GM23338 (cell line): ENCODE measurements around the gene POLR2L. TPM values are rescaled to one million over a fixed set of nuclear protein-coding genes. Genes with fewer than 3 reads are reported as not detected.

Experiments
- ATAC-seq: fragments of 200-7000 bp; cut with Tn5 transposase; 3 replicates; pipeline ENCODE4 v1.9.1; 2020
- DNase-seq: peaks from one replicate; pipeline ENCODE4 v3.0.0-alpha.2; 2015; ENCODE audit warnings: low spot score
- H2AFZ ChIP-seq: fragments of 200-600 bp; sonication (generic); 2 replicates; pipeline ENCODE4 v1.8.0; 2016; ENCODE audit warnings: antibody characterized with exemption, mild to moderate bottlenecking, moderate library complexity
- H3F3A ChIP-seq: fragments of 200-600 bp; sonication (generic); replicated peaks from 2 replicates; pipeline ENCODE4 v1.8.0; 2017; ENCODE audit warnings: antibody characterized with exemption, mixed run types, low read depth
- H3K27ac ChIP-seq: fragments of 200-600 bp; sonication (generic); 2 replicates; pipeline ENCODE4 v1.6.1; 2016; ENCODE audit warnings: low read depth
- H3K27me3 ChIP-seq: fragments of 200-600 bp; sonication (generic); 2 replicates; pipeline ENCODE4 v1.8.0; 2016; ENCODE audit warnings: mild to moderate bottlenecking, mixed run types, moderate library complexity; ENCODE audit not compliant: insufficient read depth
- H3K36me3 ChIP-seq: fragments of 200-600 bp; sonication (generic); 2 replicates; pipeline ENCODE4 v1.8.0; 2016; ENCODE audit warnings: mild to moderate bottlenecking; ENCODE audit not compliant: insufficient read depth
- H3K4me1 ChIP-seq: fragments of 200-600 bp; sonication (generic); 2 replicates; pipeline ENCODE4 v1.8.0; 2016; ENCODE audit warnings: mild to moderate bottlenecking, moderate library complexity; ENCODE audit not compliant: insufficient read depth
- H3K4me2 ChIP-seq: fragments of 200-600 bp; sonication (generic); 2 replicates; pipeline ENCODE4 v1.7.1; 2017; ENCODE audit warnings: mixed run types
- H3K4me3 ChIP-seq: fragments of 200-600 bp; sonication (generic); 2 replicates; pipeline ENCODE4 v1.6.1; 2016; ENCODE audit warnings: mixed run types
- H3K79me2 ChIP-seq: fragments of 200-600 bp; sonication (generic); replicated peaks from 2 replicates; pipeline ENCODE4 v1.8.0; 2017; ENCODE audit warnings: mild to moderate bottlenecking; ENCODE audit not compliant: insufficient read depth
- H3K9me2 ChIP-seq: fragments of 200-600 bp; sonication (generic); 2 replicates; pipeline ENCODE4 v1.8.0; 2017; ENCODE audit not compliant: insufficient read depth
- H4K20me1 ChIP-seq: fragments of 200-600 bp; sonication (generic); replicated peaks from 2 replicates; pipeline ENCODE4 v1.8.0; 2017; ENCODE audit warnings: mild to moderate bottlenecking; ENCODE audit not compliant: insufficient read depth
- H3K27ac Mint-ChIP-seq: 2 replicates; pipeline ENCODE4 v1.8.0; 2020; ENCODE audit warnings: inconsistent platforms, mild to moderate bottlenecking, moderate library complexity, mixed read lengths
- H3K27me3 Mint-ChIP-seq: 3 replicates; pipeline ENCODE4 v1.8.0; 2022; ENCODE audit warnings: low read depth, mild to moderate bottlenecking, moderate library complexity, mixed read lengths, inconsistent platforms; ENCODE audit not compliant: insufficient read depth, poor library complexity
- H3K36me3 Mint-ChIP-seq: 3 replicates; pipeline ENCODE4 v1.8.0; 2021; ENCODE audit warnings: low read depth, mild to moderate bottlenecking, inconsistent platforms, moderate library complexity, mixed read lengths
- H3K4me1 Mint-ChIP-seq: 3 replicates; pipeline ENCODE4 v1.8.0; 2020; ENCODE audit warnings: mild to moderate bottlenecking, inconsistent platforms, mixed read lengths
- H3K4me3 Mint-ChIP-seq: 3 replicates; pipeline ENCODE4 v1.8.0; 2021; ENCODE audit warnings: moderate library complexity, mild to moderate bottlenecking, inconsistent platforms, mixed read lengths
- H3K9me3 Mint-ChIP-seq: 3 replicates; pipeline ENCODE4 v1.8.0; 2020; ENCODE audit warnings: moderate library complexity, mild to moderate bottlenecking, inconsistent platforms, mixed read lengths
- CREB1 ChIP-seq: fragments of 250-450 bp; sonication (Bioruptor Pico); IDR thresholded peaks from 2 replicates; pipeline ENCODE4 v1.5.0; 2020; ENCODE audit warnings: low read depth, mild to moderate bottlenecking, moderate library complexity
- EZH2 ChIP-seq: fragments of 200-600 bp; sonication (generic); IDR thresholded peaks from one replicate; pipeline ENCODE4 v1.8.0; 2017; ENCODE audit warnings: antibody characterized with exemption, mild to moderate bottlenecking, low read depth; ENCODE audit not compliant: unreplicated experiment
- JUNB ChIP-seq: IDR thresholded peaks from one replicate; pipeline ENCODE4 v1.6.1; 2016; ENCODE audit warnings: antibody characterized with exemption; ENCODE audit not compliant: unreplicated experiment
- POLR2AphosphoS5 ChIP-seq: IDR thresholded peaks from 2 replicates; pipeline ENCODE4 v1.6.1; 2016; ENCODE audit warnings: antibody characterized with exemption, low read depth
- STAT1 ChIP-seq: IDR thresholded peaks from one replicate; pipeline ENCODE4 v1.6.1; 2016; ENCODE audit warnings: antibody characterized with exemption; ENCODE audit not compliant: unreplicated experiment
- ZNF114 ChIP-seq: fragments of 250-450 bp; sonication (Bioruptor Pico); IDR thresholded peaks from 2 replicates; pipeline ENCODE4 v1.5.0; 2020; ENCODE audit warnings: mild to moderate bottlenecking, moderate library complexity
- ZNF331 ChIP-seq: fragments of 250-450 bp; sonication (Bioruptor Pico); IDR thresholded peaks from 2 replicates; pipeline ENCODE4 v1.5.0; 2020; ENCODE audit warnings: low read depth, mild to moderate bottlenecking, moderate library complexity
- polyA plus RNA-seq: library from polyadenylated mRNA; unstranded; fragments of >200 nt; fragmentation: Nextera tagmentation; extraction: Ambion mirVana; gene quantifications from 2 replicates; pipeline ENCODE4 v1.2.1, GENCODE V29; 2016
- total RNA-seq: library from RNA; depleted of rRNA; stranded (reverse); fragments of >200 nt; shearing (Covaris generic); gene quantifications from 2 replicates; pipeline ENCODE4 v1.2.3, GENCODE V29; 2014
- TF ChIP-seq, protein P1 (sequence below): IDR thresholded peaks from 2 replicates; pipeline ENCODE4 v1.6.1; 2016; ENCODE audit warnings: antibody characterized with exemption
- TF ChIP-seq, protein P2 (sequence below): IDR thresholded peaks from one replicate; pipeline ENCODE4 v1.6.1; 2018; ENCODE audit warnings: antibody characterized with exemption; ENCODE audit not compliant: unreplicated experiment
- TF ChIP-seq, protein P3 (sequence below), 2 experiments: fragments of 200-600 bp in 1 of 2; sonication (generic) in 1 of 2; conservative IDR thresholded peaks; 2 replicates each; pipeline versions ENCODE4 v1.5.1 to v1.6.1; 2016 to 2017; ENCODE audit warnings: antibody characterized with exemption in 2 of 2, low read depth in 2 of 2, mild to moderate bottlenecking in 2 of 2, moderate library complexity in 1 of 2

The POLR2L gene
- total and polyA plus RNA-seq, 2 experiments from 2014 or later, result 32.2 to 369 TPM

DNA sequence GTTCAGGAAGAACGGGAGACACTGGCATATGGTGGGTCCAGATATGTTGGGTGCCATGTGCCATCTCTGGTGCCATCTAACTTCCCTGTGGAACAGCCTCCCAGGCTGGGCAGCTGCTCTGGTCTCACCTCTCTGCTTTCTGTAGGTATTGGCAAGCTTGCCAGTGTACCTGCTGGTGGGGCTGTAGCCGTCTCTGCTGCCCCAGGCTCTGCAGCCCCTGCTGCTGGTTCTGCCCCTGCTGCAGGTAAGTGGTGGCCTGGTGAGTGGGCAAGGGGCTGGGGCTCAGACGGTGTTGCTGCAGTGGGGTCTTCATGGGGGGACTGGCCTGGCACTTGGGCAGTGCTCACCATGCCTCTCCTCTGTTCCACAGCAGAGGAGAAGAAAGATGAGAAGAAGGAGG, 29.9 kb downstream of the POLR2L start (continued):
- TF ChIP-seq, protein P1, sequence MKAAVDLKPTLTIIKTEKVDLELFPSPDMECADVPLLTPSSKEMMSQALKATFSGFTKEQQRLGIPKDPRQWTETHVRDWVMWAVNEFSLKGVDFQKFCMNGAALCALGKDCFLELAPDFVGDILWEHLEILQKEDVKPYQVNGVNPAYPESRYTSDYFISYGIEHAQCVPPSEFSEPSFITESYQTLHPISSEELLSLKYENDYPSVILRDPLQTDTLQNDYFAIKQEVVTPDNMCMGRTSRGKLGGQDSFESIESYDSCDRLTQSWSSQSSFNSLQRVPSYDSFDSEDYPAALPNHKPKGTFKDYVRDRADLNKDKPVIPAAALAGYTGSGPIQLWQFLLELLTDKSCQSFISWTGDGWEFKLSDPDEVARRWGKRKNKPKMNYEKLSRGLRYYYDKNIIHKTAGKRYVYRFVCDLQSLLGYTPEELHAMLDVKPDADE, result no peak
- TF ChIP-seq, protein P2, sequence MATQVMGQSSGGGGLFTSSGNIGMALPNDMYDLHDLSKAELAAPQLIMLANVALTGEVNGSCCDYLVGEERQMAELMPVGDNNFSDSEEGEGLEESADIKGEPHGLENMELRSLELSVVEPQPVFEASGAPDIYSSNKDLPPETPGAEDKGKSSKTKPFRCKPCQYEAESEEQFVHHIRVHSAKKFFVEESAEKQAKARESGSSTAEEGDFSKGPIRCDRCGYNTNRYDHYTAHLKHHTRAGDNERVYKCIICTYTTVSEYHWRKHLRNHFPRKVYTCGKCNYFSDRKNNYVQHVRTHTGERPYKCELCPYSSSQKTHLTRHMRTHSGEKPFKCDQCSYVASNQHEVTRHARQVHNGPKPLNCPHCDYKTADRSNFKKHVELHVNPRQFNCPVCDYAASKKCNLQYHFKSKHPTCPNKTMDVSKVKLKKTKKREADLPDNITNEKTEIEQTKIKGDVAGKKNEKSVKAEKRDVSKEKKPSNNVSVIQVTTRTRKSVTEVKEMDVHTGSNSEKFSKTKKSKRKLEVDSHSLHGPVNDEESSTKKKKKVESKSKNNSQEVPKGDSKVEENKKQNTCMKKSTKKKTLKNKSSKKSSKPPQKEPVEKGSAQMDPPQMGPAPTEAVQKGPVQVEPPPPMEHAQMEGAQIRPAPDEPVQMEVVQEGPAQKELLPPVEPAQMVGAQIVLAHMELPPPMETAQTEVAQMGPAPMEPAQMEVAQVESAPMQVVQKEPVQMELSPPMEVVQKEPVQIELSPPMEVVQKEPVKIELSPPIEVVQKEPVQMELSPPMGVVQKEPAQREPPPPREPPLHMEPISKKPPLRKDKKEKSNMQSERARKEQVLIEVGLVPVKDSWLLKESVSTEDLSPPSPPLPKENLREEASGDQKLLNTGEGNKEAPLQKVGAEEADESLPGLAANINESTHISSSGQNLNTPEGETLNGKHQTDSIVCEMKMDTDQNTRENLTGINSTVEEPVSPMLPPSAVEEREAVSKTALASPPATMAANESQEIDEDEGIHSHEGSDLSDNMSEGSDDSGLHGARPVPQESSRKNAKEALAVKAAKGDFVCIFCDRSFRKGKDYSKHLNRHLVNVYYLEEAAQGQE, result no peak
- TF ChIP-seq, protein P3, sequence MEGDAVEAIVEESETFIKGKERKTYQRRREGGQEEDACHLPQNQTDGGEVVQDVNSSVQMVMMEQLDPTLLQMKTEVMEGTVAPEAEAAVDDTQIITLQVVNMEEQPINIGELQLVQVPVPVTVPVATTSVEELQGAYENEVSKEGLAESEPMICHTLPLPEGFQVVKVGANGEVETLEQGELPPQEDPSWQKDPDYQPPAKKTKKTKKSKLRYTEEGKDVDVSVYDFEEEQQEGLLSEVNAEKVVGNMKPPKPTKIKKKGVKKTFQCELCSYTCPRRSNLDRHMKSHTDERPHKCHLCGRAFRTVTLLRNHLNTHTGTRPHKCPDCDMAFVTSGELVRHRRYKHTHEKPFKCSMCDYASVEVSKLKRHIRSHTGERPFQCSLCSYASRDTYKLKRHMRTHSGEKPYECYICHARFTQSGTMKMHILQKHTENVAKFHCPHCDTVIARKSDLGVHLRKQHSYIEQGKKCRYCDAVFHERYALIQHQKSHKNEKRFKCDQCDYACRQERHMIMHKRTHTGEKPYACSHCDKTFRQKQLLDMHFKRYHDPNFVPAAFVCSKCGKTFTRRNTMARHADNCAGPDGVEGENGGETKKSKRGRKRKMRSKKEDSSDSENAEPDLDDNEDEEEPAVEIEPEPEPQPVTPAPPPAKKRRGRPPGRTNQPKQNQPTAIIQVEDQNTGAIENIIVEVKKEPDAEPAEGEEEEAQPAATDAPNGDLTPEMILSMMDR (conservative IDR thresholded peaks at IDR 0.05; ENCODE audit: low read depth in 2 of 2), result no peak
- TF ChIP-seq EZH2 (no peak), ZNF114 (CRISPR knock-in tag) (no peak), STAT1 (no peak), POLR2AphosphoS5 (no peak), ZNF331 (CRISPR knock-in tag) (no peak), JUNB (no peak)

DNA sequence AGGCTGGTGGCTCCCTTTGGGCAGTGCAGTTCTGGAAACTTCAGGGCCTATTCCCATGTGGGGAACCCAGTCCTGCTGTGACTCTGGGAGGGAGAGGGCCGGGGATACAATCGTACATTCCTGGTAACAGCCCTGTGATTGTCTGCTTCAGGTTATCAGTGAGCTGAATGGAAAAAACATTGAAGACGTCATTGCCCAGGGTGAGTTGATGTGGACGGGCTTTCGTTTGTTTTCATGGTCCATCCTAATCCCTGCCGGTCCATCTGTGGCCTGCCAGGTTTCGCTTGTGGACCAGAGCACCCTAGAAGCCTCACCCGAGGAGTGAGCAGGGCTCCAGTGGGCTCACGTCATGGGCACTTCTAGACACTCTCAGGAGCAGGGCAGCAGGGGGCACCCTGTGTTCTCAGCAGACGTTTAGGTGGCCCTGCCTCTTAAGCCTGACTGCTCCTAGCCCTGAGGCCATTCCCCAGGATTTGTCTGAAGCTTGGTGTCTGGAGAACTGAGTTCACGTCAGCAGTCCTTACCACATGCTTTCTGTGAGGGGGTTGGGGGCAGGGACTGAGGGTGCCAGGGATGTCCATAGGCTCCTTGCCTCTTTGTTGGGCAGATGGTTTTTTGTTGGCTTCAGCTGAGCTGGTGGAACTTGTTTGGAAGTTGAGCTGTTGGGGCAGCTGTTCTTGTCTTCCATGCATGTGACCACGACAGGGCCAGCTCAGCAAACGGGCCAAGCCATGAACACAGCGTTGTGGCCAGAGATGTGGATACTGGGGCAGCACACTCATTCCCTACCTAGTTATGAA, 30.7 kb downstream of the POLR2L start:
- H3K27me3 ChIP-seq, result no peaks in the 10 kb centered on the region

More for the DNA sequence above, 30.7 kb downstream of the POLR2L start:
- Mint-ChIP-seq H3K9me3 (peaks cover 5% of the 10 kb centered on the region; the same call in 1 of the 3 replicates), H3K27me3 (peaks cover 39% of the 10 kb centered on the region), H3K4me3 (peak overlapping the region; percentile 94), H3K27ac (peak overlapping the region; percentile 93), H3K4me1 (peaks cover 21% of the 10 kb centered on the region), H3K36me3 (peaks cover 46% of the 10 kb centered on the region)
- peaks cover 13% of the 10 kb centered on the region for H3K4me1 ChIP-seq
- peaks cover 54% of the 10 kb centered on the region for H3F3A ChIP-seq
- peaks cover 20% of the 10 kb centered on the region for H4K20me1 ChIP-seq
- H3K79me2 ChIP-seq, result peaks cover 38% of the 10 kb centered on the region
- TF ChIP-seq CREB1, result no peak
- TF ChIP-seq, protein P3 (conservative IDR thresholded peaks at IDR 0.05; ENCODE audit: low read depth in 2 of 2), result peak in 1 of 2 experiments; percentile 20; a peak in 2 of 4 replicates
- ATAC-seq (no peak), DNase-seq (no peak)
- H3K9me2 ChIP-seq, result no peaks in the 10 kb centered on the region
- H3K36me3 ChIP-seq, result peaks cover 22% of the 10 kb centered on the region
- H3K27ac ChIP-seq, result peak overlapping the region; percentile 86
- peak overlapping the region; percentile 99 for H3K4me2 ChIP-seq
- no peak overlapping the region for H2AFZ ChIP-seq
- H3K4me3 ChIP-seq, result peak overlapping the region; percentile 98
